NCI-H2227 (cell line): ENCODE data around the gene AP1AR.

Experiments
- DNase-seq: peaks from one replicate; lab custom pipeline; 2025; ENCODE audit not compliant: unreplicated experiment; lab: John Stamatoyannopoulos, UW

Gene AP1AR

DNA sequence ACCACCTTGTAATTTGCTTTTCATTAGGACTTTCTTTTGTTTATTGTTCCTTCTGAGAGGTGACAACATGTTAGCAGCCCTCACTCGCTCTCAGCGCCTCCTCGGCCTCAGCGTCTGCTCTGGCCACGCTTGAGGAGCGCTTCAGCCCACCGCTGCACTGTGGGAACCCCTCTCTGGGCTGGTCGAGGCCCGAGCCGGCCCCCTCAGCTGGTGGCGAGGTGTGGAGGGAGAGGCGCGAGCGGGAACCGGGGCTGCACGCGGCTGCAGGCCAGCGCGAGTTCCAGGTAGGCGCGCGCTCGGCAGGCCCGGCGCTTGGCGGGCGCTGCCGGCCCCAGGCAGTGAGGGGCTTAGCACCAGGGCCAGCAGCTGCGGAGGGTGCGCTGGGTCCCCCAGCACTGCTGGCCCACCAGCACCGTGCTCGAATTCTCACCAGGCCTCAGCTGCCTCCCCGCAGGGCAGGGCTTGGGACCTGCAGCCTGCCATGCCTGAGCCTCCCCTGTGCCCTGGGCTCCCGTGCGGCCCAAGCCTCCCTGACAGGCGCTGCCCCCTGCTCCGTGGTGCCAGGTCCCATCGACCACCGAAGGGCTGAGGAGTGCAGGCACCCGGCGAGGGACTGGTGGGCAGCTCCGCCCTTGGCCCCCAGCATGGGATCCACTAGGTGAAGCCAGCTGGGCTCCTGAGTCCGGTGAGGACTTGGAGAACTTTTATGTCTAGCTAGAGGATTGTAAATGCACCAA is 9.2 kb upstream of the AP1AR start:
- DNase-seq = no peak

DNA sequence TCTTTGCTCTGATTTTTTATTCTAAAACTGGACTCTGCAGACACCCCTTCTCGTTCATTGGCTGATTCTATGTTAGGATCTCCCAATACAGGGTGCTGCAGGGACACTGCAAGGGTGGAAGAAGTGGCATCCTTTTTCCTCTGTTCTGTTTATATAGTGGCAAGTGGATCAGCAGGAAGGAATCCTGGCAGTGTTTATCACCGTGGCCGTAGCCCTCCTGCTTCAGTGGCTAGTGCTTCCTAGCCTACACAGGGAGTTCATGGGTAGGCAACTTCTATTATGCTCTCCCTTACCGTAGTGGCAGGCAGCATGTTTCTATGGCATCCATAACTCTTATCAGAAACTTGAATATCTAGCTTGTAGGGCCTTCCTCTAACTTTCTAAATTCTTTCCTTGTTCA is 6.4 kb upstream of the AP1AR start:
- no peak for DNase-seq

DNA sequence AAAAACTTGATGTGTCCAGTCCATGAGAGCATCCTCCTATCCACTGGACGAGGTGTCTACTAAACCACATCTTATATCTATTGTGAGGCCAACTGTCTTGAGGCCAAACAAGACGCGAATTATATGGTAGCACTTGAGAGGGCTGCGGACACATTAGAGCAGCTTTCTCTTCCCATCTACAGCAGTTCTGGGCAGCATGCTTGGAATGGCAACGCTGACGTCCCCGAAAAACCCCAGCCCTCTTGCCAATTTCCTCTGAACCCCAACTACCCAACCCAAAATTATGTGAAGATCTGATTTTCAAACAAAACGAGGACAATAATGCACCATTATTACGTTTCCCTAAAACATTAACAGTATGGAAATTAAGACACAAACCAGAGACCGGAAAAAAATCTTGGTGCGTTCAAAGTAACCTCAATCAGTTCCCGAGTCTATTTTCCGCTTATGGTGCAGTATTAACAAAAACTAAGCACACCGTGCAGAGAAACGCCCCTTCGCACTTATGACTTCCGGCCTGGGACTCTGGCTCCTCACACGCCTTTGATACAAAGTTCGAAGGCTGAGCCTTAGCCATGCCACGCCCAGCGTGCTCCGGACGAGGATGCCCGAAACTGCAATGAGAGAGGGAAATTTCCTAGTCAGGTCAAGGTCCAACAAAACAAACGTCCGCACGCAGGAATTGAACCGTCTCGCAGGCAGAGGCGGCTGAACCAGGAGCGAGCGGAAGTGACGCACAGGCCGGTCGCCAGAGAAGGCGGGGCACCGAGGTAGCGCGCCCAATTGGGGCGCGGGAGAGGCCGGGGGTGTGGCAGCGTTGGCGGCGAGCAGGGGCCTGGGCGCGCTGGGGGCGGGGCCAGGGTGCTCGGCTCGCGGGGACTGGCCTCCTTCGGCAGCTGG is 458 bp upstream of the AP1AR start:
- peak; percentile 97 for DNase-seq

DNA sequence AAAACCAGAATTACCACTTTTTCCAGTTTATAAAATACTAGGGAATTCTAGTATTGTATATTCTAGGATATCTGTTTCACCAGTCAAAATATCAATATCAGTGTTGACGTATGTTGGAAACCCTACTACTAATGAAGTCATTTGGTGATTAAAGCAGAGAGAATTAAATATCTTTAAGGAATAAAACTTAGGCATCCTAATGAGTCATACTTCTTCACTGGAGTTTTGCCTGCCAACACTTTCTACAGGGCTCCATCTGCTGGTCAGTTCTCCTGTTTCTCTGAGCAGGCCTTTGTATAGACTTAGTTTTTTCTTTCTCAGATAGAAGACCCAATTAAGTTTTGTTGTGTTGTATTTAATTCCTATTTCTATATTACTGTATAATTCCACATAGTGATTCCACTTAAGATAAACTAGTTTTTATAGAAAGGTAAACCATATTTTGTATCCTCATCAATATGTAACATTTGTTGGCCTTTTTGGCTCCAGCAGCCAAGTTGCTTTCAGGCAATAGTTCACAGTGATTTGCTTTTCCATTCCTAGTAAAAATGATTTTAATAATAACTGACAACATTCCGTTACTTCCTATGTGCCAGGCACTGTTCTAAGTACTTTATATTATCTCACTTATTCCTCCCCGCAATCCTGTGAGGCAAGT is 3.5 kb downstream of the AP1AR start:
- peak; percentile 28 for DNase-seq

DNA sequence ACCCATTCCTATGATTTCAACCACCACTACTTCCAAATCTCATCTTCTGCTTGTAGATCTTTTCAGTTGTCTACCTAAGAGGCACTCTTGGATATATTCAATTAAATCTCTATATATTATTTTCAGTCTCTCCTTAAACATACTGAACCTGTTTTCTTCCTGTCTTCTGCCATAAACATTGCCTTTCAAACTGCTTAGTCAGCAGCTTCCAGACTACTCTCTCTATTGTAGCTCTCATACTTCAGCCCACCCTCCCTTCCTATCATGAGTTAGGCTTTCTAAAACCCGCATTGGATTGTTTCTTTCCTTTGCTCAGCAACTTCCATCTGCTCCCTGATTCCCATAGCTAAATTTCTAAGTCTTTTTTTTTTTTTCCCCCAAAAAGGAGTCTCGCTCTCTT is 4.5 kb downstream of the AP1AR start:
- no peak for DNase-seq

DNA sequence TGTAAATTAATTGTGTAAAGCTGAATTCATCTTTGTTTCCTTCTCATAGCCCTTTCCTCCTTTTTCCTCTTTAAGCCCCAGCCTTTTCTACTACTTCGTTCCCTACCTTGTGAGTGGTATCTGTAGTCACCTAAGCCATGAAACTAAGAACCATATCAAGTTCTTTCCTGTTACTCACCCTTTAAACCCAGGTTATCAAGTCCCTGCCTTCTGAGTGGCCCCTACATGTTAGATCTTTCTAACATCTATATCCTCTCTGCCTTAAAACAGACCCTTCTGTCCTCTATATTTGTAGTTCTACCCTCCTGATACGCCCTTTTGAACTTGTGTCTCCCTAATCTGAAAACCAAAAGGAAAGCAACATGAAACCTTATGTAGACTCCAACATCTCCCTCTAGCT is 7.2 kb downstream of the AP1AR start:
- DNase-seq = no peak

DNA sequence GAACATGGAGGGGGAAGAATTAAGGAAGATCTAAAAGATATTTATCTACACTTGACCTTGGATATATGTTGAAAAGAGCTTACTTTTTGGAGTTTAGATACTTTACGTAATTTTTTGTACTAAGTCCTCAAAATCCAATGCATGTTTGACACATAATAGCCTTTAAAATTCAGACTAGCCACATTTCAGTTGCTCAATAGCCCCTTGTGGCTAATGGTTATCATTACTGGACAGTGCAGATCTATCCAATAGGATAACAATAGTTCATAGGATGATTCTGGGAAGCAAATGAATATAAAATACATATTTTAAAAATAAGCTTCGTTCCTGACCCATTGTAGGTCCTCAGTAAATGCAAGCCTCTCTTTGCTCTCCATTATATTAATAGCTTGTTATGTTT is 13.8 kb downstream of the AP1AR start:
- no peak for DNase-seq

DNA sequence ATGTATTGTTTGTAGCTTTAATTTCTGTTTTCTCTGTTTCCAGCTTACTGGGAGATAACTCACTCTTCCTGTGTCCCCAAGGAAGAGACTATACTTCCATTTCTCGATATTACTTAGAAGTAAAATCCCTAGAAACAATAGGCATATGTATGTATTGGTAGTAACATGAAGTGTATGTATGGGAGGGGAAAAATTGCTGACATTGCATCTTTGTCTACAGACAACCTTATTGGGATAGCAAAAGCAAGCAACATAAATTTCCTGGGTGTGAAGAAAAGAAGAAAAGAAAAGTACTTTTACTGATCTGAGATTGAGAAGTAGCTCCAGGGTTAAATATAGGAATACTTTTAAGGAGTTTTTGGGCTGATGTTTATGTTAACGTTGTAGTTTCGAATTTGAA is 15.4 kb downstream of the AP1AR start:
- DNase-seq = no peak

DNA sequence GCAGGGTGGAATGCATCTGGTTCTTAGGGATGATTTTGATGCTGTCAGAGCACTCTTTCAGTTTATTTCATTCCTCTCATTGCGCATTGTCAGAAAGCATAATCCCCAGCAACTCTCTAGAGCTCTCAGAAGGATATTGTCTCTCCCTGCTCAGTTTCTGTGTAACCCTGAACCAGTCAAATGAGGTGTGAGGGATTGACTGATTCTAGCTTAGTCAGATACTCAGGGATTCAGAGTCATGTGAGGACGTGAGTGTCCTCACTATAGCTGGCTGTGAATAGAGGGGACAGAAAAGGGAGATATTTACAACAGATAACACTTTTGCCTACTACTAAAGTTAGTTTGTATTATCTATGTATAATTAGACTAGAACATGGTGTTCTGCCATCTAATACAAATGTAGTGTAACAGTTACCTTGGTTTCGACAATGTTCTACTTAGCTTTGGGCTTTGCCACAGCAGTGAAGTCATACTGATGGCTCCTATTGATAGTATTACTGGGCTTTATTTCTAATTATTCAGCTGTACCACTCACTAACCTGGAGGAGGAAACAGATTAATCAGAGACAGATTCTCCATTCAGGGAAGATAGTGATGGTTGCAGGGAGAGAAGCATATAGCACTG is 19.5 kb downstream of the AP1AR start:
- no peak for DNase-seq

DNA sequence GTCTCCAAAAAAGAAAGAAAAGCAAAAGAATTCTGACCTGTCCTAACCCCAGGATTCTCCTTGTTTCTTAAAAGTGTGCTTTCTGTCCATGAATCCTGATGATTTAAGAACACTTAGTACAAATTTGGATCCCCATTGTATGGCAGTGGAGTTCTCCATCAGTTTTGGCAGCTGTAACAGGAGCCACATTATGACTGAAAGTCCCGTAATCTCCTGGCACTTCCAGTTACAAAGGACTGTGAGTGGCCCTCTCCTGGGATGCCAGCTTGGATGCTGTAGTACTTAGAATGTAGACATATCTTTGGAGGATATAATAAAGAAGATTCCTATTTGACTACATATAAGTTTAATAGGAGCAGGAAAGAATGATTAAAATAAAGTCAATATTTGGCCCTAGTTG is 20.6 kb downstream of the AP1AR start:
- no peak for DNase-seq

DNA sequence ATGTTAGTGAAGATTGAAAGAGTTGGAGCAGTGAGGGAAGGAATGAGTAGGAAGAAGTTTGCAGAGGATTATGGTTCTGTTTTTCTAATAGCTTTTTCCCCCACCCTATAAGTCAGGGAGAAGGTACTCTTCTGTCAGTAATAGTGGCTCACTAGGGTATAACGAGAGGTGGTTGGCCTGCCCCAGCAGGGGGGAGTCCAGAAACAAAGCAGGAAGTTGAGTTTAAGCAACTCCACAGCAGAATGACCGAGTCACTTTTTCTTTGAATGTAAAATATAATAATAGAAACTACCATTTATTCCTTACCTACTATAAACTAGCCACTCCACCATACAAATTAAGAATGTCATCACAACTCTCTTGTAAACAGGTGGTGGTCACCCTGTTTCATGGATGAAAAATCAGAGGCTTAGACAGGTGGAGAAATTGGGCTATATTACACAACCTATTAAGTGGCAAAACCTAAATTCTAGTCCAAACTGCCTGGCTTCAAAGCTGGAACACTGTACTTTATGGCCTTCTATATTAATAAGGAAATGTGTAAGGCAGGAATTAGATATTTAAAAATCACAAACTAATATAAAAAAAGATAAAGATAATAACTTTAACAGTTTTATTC is 21.9 kb downstream of the AP1AR start:
- DNase-seq = no peak

DNA sequence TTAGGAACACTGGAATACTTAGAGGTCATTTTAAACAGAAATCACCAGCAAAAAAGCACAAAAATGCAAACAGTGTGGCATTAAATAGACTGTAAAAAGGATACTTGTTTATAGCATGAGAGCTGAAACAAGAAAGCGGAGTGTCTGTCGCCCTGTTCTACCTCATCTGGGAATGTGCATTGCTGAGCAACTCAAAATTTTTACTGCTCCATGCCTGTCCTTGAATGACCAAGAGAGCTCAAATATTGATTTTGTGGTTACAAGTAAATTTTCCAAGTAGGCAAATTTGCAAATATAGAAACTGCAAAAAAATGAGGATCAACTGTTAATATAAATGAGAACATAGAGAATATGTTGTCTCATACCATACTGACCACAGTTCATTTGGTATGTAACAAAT is 25.5 kb downstream of the AP1AR start:
- DNase-seq = no peak

DNA sequence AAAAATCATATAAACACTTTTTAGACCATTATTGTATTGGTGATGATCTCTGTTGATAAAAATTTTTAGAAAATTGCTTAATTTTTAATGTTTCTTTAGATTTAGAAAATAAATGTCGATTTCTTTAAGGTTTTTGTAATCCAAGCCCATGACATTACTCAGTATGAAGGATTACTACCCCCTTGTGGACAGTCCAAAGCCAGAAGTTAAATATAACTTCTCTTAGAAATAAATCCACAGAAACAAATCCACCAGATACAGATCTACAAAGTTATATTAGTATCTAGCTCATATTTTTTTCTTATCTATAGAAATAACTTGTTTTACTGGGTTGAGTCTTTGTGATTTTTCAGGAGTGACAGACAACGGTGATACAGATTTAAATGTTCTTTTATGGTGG is 35.2 kb downstream of the AP1AR start:
- no peak for DNase-seq

DNA sequence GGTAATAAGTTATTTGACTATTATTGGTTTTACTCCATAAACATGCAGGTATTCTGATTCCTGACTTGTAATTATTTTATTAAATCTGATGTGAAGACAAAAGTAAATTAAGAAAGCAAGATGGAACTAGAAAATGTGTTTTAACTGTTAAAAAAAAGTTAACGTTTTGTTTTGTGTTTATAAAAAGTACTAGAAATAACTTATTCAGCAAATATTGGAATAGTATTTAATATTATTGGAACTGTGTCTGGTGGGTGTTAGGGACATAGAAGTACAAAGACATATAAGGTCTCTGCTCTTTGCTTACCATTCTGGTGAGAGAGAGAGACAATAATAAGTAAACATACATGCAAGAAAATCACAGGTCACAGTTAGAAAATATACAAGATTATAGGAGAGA is 38.5 kb downstream of the AP1AR start:
- no peak for DNase-seq

DNA sequence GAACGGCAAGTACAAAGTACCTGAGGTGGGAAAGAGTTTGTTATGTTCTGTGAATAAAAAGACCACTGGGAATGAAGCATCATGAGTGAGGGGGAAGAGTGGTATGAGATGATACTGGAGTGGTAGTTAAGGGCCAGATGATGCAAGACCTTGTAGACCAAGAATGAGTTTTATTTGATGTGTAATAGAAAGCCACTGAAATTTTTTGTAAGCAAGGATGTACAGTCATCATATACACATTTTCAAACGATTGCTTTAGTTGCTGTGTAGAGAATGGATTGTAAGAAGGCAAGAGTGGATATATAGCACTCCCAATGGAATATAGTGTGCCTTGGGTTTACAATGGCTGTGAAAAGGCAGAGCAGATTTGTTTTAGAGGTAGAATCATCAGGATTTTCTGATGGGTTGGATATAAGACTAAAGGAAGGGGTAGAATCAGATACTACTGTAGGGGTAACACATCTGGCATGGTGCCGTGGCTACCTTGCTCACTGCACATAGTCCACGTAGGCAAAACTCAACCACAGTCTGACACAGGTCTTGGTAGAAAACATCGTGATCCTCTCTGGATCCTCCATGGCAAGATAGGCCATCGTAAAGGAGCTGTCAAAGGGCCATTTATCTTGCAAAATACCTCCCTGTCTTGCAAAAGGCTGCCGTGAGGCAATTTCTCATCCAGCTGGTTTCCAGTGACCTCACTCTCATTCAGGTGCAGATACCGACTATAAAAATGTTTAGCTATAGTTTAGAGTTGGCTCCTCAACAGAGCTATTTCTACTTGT is 39.2 kb downstream of the AP1AR start:
- no peak for DNase-seq

DNA sequence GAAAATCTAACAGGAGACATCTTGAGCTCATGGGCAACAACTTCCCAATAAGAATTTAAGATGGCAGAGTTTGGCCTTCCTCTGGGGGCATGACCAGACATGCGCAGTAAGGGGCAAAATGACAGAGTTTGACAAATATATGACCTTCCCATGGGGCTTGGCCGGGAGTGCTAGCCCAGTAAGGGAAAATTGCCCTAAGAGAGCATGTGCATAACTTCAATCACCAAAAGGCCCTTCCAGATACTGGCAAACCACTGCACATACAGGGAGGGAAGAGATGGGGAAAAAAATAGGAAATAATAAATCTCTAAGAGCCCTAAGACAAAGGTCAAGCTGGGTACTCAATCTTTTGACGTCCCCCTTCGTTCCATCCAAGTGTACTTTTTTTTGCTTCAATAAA is 40.7 kb downstream of the AP1AR start:
- no peak for DNase-seq

DNA sequence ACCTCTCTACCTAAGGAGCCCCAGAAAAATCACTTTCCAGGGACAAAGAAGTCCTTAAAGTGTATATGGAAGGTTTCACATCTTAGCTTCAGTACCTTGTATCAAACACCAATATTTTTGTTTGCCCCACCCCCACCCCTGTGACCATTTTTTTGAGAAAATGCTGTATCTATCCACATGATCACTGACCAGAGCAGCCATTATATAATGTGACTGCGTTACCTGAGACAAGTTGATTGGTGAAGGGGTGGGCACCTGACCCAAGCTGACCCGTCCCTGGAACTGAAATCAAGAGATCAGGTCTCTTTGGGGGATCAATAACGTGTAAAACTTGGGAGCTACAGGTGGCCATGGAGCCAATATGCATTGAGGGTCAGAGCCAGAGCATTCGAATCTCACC is 43.4 kb downstream of the AP1AR start:
- DNase-seq = no peak

DNA sequence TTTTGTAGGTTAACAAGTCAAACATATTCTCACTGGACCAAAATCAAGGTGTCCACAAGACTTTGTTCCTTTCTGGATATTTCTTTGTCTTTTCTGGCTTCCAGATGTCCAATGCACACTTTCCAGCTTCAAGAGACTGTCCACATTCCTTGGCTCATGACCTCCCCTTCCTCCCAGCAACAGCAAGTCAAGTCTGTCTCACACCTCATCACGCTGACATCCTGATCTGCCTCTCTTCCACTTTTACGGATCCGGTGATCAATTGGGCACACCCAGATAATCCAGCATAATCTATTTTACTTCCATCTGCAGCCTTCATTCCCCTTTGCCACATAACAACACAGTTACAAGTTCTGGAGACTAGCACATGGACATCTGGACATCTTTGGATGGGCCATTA is 44.5 kb downstream of the AP1AR start:
- no peak for DNase-seq

DNA sequence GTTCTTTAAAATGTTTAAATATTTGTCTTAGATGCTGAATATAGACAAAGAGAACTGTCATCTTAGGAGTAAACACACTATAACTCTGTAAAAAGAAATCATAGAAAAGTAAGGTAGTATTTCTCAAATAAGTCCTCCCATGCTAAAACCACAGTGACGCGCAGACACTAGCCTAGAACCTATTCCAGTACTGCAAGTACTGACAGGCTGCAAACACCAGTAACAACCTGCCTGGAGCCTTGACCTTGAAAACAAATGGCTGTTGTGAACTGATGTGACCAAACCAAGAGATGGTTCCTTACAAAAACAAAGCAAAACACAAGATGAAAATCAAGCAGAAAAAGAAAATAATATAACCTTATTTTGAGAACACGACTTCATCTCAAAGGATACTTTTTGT is 45.6 kb downstream of the AP1AR start:
- no peak for DNase-seq

DNA sequence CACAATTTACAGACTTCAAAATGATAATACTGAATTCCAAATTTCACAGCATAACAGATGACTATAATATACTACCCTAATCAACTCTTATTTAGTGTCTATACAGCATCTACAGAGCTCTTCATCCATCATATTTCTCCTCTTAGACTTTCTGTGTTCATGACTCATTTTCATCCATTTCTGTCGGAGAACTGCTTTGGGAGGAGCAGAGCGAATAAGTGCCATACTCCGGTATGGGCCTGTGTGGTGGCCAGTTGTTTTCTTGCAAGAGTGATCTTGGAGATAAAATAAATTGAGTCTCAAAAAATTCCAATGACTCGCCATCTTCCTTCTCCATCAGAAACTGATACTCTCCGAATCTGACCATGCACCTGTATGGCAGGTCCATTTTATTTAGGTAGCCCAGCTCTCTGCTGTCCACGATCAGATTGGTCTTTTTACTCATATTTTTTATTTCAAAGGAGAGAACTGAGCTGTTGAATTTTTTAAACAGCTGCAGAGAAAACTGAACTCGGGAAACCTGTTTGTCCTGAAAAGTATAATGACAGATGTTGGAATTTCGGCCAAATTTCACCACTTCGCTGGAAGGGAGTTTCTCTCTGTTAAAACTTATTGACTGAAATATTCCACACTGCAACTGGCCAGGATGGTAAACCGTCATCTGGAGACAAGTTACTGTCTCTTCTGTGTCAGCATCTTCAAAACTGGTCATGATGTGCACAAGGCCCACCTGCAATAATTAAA is 46.3 kb downstream of the AP1AR start:
- DNase-seq = no peak
